ENCODE data around the gene TRMT10C.

DNA sequence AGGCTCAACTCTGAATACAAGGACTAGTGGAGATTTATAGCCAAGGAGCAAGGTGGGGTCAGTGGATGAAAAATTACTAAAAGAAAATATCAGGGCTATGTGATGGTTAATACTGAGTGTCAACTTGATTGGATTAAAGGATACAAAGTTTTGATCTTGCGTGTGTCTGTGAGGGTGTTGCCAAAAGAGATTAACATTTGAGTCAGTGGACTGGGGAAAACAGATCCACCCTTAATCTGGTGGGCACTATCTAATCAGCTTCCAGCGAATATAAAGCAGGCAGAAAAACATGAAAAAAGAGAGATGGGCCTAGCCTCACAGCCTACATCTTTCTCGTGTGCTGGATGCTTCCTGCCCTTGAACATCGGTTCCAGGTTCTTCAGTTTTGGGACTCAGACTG is 34.2 kb upstream of the TRMT10C start:
- TF ChIP-seq, protein P1, sequence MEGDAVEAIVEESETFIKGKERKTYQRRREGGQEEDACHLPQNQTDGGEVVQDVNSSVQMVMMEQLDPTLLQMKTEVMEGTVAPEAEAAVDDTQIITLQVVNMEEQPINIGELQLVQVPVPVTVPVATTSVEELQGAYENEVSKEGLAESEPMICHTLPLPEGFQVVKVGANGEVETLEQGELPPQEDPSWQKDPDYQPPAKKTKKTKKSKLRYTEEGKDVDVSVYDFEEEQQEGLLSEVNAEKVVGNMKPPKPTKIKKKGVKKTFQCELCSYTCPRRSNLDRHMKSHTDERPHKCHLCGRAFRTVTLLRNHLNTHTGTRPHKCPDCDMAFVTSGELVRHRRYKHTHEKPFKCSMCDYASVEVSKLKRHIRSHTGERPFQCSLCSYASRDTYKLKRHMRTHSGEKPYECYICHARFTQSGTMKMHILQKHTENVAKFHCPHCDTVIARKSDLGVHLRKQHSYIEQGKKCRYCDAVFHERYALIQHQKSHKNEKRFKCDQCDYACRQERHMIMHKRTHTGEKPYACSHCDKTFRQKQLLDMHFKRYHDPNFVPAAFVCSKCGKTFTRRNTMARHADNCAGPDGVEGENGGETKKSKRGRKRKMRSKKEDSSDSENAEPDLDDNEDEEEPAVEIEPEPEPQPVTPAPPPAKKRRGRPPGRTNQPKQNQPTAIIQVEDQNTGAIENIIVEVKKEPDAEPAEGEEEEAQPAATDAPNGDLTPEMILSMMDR (IDR thresholded peaks at IDR 0.05): no peak
- TF ChIP-seq POLR2A (IDR thresholded peaks at IDR 0.05; ENCODE audit: low read depth) (no peak), POLR2AphosphoS5 (IDR thresholded peaks at IDR 0.05) (no peak)

All from esophagus muscularis mucosa (tissue), 3 donors.